ENCODE results near the gene PNLIP. TPM values are rescaled to one million over a fixed set of nuclear protein-coding genes. Genes with fewer than 3 reads are reported as not detected.

The PNLIP gene
- total RNA-seq, 2 experiments from 2014 or later = not detected

DNA sequence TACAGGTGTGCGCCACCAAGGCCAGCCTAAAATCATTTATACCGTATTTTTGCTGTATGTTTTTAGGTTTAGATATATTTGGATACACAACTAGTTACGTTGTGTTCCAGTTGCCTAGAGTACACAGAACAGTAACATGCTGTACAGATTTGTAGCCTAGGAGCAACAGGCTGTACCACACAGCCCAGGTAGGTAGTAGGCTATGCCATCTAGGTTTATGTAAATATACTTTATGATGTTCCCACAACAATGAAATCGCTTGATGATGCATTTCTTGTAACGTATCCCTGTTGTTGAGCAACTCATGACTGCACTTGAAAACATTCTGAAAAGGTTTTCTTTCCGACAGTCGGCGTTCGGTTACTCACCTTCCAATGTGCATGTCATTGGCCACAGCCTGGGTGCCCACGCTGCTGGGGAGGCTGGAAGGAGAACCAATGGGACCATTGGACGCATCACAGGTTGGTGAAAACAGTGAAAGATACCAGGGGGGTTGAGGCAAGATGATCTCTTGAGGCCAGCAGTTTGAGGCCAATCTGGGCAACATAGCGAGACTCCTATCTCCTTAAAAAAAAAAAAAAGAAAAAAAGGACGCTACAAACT lies 7.7 kb downstream of the PNLIP start:
- H3K9me3 Mint-ChIP-seq = no peaks in the 10 kb centered on the region
- intact Hi-C loops (cut with micrococcal nuclease) = no loop called here
- ATAC-seq (no peak), DNase-seq (no peak)
- no peak overlapping the region for H3K27ac Mint-ChIP-seq
- no peaks in the 10 kb centered on the region for H3K4me1 Mint-ChIP-seq (ENCODE audit: low read depth)
- CTCF ChIA-PET = no interaction called here
- H3K27me3 Mint-ChIP-seq = no peaks in the 10 kb centered on the region
- H3K4me3 Mint-ChIP-seq = no peak overlapping the region
- TF ChIP-seq, protein P1, sequence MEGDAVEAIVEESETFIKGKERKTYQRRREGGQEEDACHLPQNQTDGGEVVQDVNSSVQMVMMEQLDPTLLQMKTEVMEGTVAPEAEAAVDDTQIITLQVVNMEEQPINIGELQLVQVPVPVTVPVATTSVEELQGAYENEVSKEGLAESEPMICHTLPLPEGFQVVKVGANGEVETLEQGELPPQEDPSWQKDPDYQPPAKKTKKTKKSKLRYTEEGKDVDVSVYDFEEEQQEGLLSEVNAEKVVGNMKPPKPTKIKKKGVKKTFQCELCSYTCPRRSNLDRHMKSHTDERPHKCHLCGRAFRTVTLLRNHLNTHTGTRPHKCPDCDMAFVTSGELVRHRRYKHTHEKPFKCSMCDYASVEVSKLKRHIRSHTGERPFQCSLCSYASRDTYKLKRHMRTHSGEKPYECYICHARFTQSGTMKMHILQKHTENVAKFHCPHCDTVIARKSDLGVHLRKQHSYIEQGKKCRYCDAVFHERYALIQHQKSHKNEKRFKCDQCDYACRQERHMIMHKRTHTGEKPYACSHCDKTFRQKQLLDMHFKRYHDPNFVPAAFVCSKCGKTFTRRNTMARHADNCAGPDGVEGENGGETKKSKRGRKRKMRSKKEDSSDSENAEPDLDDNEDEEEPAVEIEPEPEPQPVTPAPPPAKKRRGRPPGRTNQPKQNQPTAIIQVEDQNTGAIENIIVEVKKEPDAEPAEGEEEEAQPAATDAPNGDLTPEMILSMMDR (IDR thresholded peaks at IDR 0.05) = no peak
- POLR2A ChIA-PET = no interaction called here
- H3K36me3 Mint-ChIP-seq (ENCODE audit: low read depth) = no peaks in the 10 kb centered on the region

GRCh38 chr10:116554628-116555027 lies 8.9 kb downstream of the PNLIP start:
- no peak overlapping the region for H3K27ac Mint-ChIP-seq
- ATAC-seq (no peak), DNase-seq (no peak)
- H3K9me3 Mint-ChIP-seq = no peaks in the 10 kb centered on the region
- TF ChIP-seq, protein P1 (IDR thresholded peaks at IDR 0.05) = no peak
- CTCF ChIA-PET = no interaction called here
- no peak overlapping the region for H3K4me3 Mint-ChIP-seq
- H3K4me1 Mint-ChIP-seq (ENCODE audit: low read depth) = no peaks in the 10 kb centered on the region
- intact Hi-C loops (cut with micrococcal nuclease) = no loop called here
- POLR2A ChIA-PET = no interaction called here
- no peaks in the 10 kb centered on the region for H3K36me3 Mint-ChIP-seq (ENCODE audit: low read depth)
- no peaks in the 10 kb centered on the region for H3K27me3 Mint-ChIP-seq

GRCh38 chr10:116555880-116556279 lies 10.1 kb downstream of the PNLIP start:
- Mint-ChIP-seq H3K27ac (no peak overlapping the region), H3K4me3 (no peak overlapping the region), H3K4me1 (ENCODE audit: low read depth) (no peaks in the 10 kb centered on the region), H3K27me3 (no peaks in the 10 kb centered on the region), H3K36me3 (ENCODE audit: low read depth) (no peaks in the 10 kb centered on the region), H3K9me3 (no peaks in the 10 kb centered on the region)
- DNase-seq (no peak), ATAC-seq (no peak)
- TF ChIP-seq, protein P1 (IDR thresholded peaks at IDR 0.05) = no peak
- POLR2A ChIA-PET = no interaction called here
- intact Hi-C loops (cut with micrococcal nuclease) = no loop called here
- CTCF ChIA-PET = no interaction called here

- no peaks in the 10 kb centered on the region for H3K9me3 Mint-ChIP-seq
- TF ChIP-seq, protein P1 (IDR thresholded peaks at IDR 0.05) = no peak
- no peak overlapping the region for H3K27ac Mint-ChIP-seq
- ChIA-PET POLR2A (interaction anchor here (0.5 to 0.6 kb wide), 2 partner anchors 1019 to 1828 kb away, joined by 3 read pairs; no protein-coding TSS in a partner anchor), CTCF (no interaction called here)
- H3K4me3 Mint-ChIP-seq = no peak overlapping the region
- no peak for DNase-seq
- H3K4me1 Mint-ChIP-seq (ENCODE audit: low read depth) = no peaks in the 10 kb centered on the region
- H3K27me3 Mint-ChIP-seq = no peaks in the 10 kb centered on the region
- ATAC-seq = no peak
- H3K36me3 Mint-ChIP-seq (ENCODE audit: low read depth) = no peaks in the 10 kb centered on the region
- intact Hi-C loops (cut with micrococcal nuclease) = no loop called here
Observed at GRCh38 chr10:116557305-116557880, 11.7 kb downstream of the PNLIP start.

- H3K9me3 Mint-ChIP-seq = no peaks in the 10 kb centered on the region
- intact Hi-C loops (cut with micrococcal nuclease) = no loop called here
- ChIA-PET POLR2A (no interaction called here), CTCF (no interaction called here)
- H3K27me3 Mint-ChIP-seq = peaks cover 3% of the 10 kb centered on the region
- TF ChIP-seq, protein P1 (IDR thresholded peaks at IDR 0.05) = no peak
- H3K27ac Mint-ChIP-seq = no peak overlapping the region
- H3K4me1 Mint-ChIP-seq (ENCODE audit: low read depth) = no peaks in the 10 kb centered on the region
- H3K36me3 Mint-ChIP-seq (ENCODE audit: low read depth) = no peaks in the 10 kb centered on the region
- DNase-seq = no peak
- no peak overlapping the region for H3K4me3 Mint-ChIP-seq
- ATAC-seq = no peak
Observed at GRCh38 chr10:116565534-116565933, 19.8 kb downstream of the PNLIP start.
